SK-N-SH (cell line): Measurements from ENCODE around the gene TTC9C. TPM values are rescaled to one million over a fixed set of nuclear protein-coding genes. Genes with fewer than 3 reads are reported as not detected.

Source experiments
- CTCF ChIA-PET: fragments of 300-600, 350-600 bp; formaldehyde crosslinking; extraction: SDS; loops from one replicate; lab custom pipeline; 2021; lab: Yijun Ruan, JAX
- POLR2A ChIA-PET: fragments of 350-600 bp; sonication (Branson Sonifier 250); formaldehyde crosslinking; extraction: SDS; loops from one replicate; lab custom pipeline; 2020; ENCODE audit warnings: antibody characterized with exemption, inconsistent platforms; lab: Yijun Ruan, JAX
- DNase-seq: peaks from one replicate; pipeline ENCODE4 v3.0.0; 2012
- H2AFZ ChIP-seq: fragments of 200-600 bp; sonication (generic); 2 replicates; pipeline ENCODE4 v1.8.1; 2016; ENCODE audit warnings: antibody characterized with exemption, mild to moderate bottlenecking, low read depth
- H3F3A ChIP-seq: fragments of 200-600 bp; sonication (generic); replicated peaks from 2 replicates; pipeline ENCODE3; 2016; ENCODE audit warnings: antibody characterized with exemption, mild to moderate bottlenecking; ENCODE audit not compliant: insufficient read depth
- H3K27ac ChIP-seq, 2 experiments: fragments of 200-500 bp in 1 of 2; fragments of 200-600 bp in 1 of 2; sonication (Bioruptor generic) in 1 of 2; sonication (generic), shearing (Covaris generic) in 1 of 2; 2 replicates each; pipeline versions ENCODE4 v1.5.1 to v1.6.1; 2014 to 2016; ENCODE audit warnings: low read depth in 2 of 2, inconsistent platforms in 1 of 2, low read length in 1 of 2, mild to moderate bottlenecking in 1 of 2, mixed read lengths in 1 of 2
- H3K27me3 ChIP-seq: fragments of 200-600 bp; sonication (generic), shearing (Covaris generic); 2 replicates; pipeline ENCODE4 v1.6.1; 2016; ENCODE audit warnings: mixed run types; ENCODE audit not compliant: insufficient read depth
- H3K36me3 ChIP-seq, 2 experiments: fragments of 200-500 bp in 1 of 2; fragments of 200-600 bp in 1 of 2; sonication (Bioruptor generic) in 1 of 2; sonication (generic) in 1 of 2; replicated peaks in 1 of 2; 2 replicates each; pipeline versions ENCODE3 to v1.5.1; 2014 to 2016; ENCODE audit warnings: low read length in 1 of 2, mild to moderate bottlenecking in 1 of 2; ENCODE audit not compliant: insufficient read depth in 2 of 2, control insufficient read depth in 1 of 2
- H3K4me1 ChIP-seq, 2 experiments: fragments of 200-500 bp in 1 of 2; fragments of 200-600 bp in 1 of 2; sonication (Bioruptor generic) in 1 of 2; sonication (generic), shearing (Covaris generic) in 1 of 2; 2 replicates each; pipeline versions ENCODE4 v1.5.1 to v1.6.1; 2014 to 2016; ENCODE audit warnings: low read depth in 1 of 2, low read length in 1 of 2, mixed run types in 1 of 2; ENCODE audit not compliant: insufficient read depth in 2 of 2, control insufficient read depth in 1 of 2
- H3K4me2 ChIP-seq: fragments of 200-600 bp; sonication (generic), shearing (Covaris generic); 2 replicates; pipeline ENCODE4 v1.6.1; 2017; ENCODE audit warnings: mixed run types
- H3K4me3 ChIP-seq, 2 experiments: fragments of 200-500 bp in 1 of 2; fragments of 200-600 bp in 1 of 2; sonication (Bioruptor generic) in 1 of 2; sonication (generic), shearing (Covaris generic) in 1 of 2; 2 replicates each; pipeline versions ENCODE4 v1.5.1 to v1.8.1; 2014 to 2016; ENCODE audit warnings: low read depth in 2 of 2, inconsistent platforms in 1 of 2, low read length in 1 of 2, mild to moderate bottlenecking in 1 of 2, mixed read lengths in 1 of 2, moderate library complexity in 1 of 2
- H3K79me2 ChIP-seq: fragments of 200-600 bp; sonication (generic); 2 replicates; pipeline ENCODE4 v1.8.1; 2017; ENCODE audit warnings: mild to moderate bottlenecking; ENCODE audit not compliant: insufficient read depth
- H3K9ac ChIP-seq: fragments of 200-600 bp; sonication (generic); 2 replicates; pipeline ENCODE4 v1.6.1; 2017; ENCODE audit warnings: mixed run types
- H3K9me2 ChIP-seq: fragments of 200-600 bp; sonication (generic); 2 replicates; pipeline ENCODE4 v1.6.1; 2017; ENCODE audit warnings: mixed run types
- H3K9me3 ChIP-seq: fragments of 200-600 bp; sonication (generic); 2 replicates; pipeline ENCODE4 v1.6.1; 2017; ENCODE audit warnings: mixed run types, mild to moderate bottlenecking, moderate library complexity
- H4K20me1 ChIP-seq: fragments of 200-600 bp; sonication (generic); 2 replicates; pipeline ENCODE4 v1.6.1; 2017; ENCODE audit warnings: mild to moderate bottlenecking, mixed run types; ENCODE audit not compliant: insufficient read depth
- EP300 ChIP-seq, 2 experiments: IDR thresholded peaks; 2 replicates each; pipeline versions ENCODE4 v1.4.0 to v1.6.1; 2012; ENCODE audit warnings: borderline replicate concordance in 1 of 2, low read depth in 1 of 2, low read length in 1 of 2
- EZH2phosphoT487 ChIP-seq: fragments of 200-600 bp; sonication (generic); IDR thresholded peaks from 2 replicates; pipeline ENCODE4 v1.6.1; 2017; ENCODE audit warnings: low read depth, mixed run types, mild to moderate bottlenecking, antibody characterized with exemption, moderate library complexity, borderline replicate concordance
- FOSL2 ChIP-seq: IDR thresholded peaks from 2 replicates; pipeline ENCODE4 v1.4.0; 2012; ENCODE audit warnings: low read depth, mild to moderate bottlenecking, moderate library complexity, borderline replicate concordance
- FOXJ3 ChIP-seq: sonication (generic); formaldehyde crosslinking; IDR thresholded peaks from 2 replicates; pipeline ENCODE4 v1.5.1; 2020; ENCODE audit warnings: mild to moderate bottlenecking, missing genetic modification reagents
- FOXM1 ChIP-seq: IDR thresholded peaks from 2 replicates; pipeline ENCODE4 v1.4.0; 2012; ENCODE audit warnings: low read depth, mild to moderate bottlenecking
- GABPA ChIP-seq: IDR thresholded peaks from 2 replicates; pipeline ENCODE4 v1.4.0; 2012; ENCODE audit warnings: low read depth, mild to moderate bottlenecking
- JUND ChIP-seq: IDR thresholded peaks from 2 replicates; pipeline ENCODE4 v1.4.0; 2012
- MAX ChIP-seq: IDR thresholded peaks from 2 replicates; pipeline ENCODE4 v1.4.0; 2012; ENCODE audit warnings: low read depth
- MEF2A ChIP-seq: IDR thresholded peaks from 2 replicates; pipeline ENCODE4 v1.4.0; 2012; ENCODE audit warnings: low read depth, borderline replicate concordance
- MXI1 ChIP-seq: IDR thresholded peaks from 2 replicates; pipeline ENCODE4 v1.6.1; 2012; ENCODE audit warnings: mild to moderate bottlenecking, low read depth, low read length, improper control_type of control experiment
- NFIC ChIP-seq: IDR thresholded peaks from 2 replicates; pipeline ENCODE4 v1.4.0; 2012; ENCODE audit warnings: borderline replicate concordance
- NRF1 ChIP-seq: IDR thresholded peaks from 2 replicates; pipeline ENCODE4 v1.6.1; 2012; ENCODE audit warnings: low read depth, mild to moderate bottlenecking, low read length
- PBX3 ChIP-seq: IDR thresholded peaks from 2 replicates; pipeline ENCODE4; 2012
- POLR2AphosphoS5 ChIP-seq: IDR thresholded peaks from 2 replicates; pipeline ENCODE4 v1.6.1; 2012; ENCODE audit warnings: low read depth, low read length
- RAD21 ChIP-seq: IDR thresholded peaks from 2 replicates; pipeline ENCODE4 v1.6.1; 2012; ENCODE audit warnings: mild to moderate bottlenecking, low read length
- RCOR1 ChIP-seq: fragments of 150-350 bp; IDR thresholded peaks from 2 replicates; pipeline ENCODE4 v1.6.1; 2017; ENCODE audit warnings: antibody characterized with exemption, low read length
- RFX5 ChIP-seq: IDR thresholded peaks from 2 replicates; pipeline ENCODE4 v1.6.1; 2012; ENCODE audit warnings: mild to moderate bottlenecking, improper control_type of control experiment, low read length
- RXRA ChIP-seq: IDR thresholded peaks from 2 replicates; pipeline ENCODE4 v1.4.0; 2012; ENCODE audit warnings: low read depth, mild to moderate bottlenecking, borderline replicate concordance
- SIN3A ChIP-seq: IDR thresholded peaks from 2 replicates; pipeline ENCODE4 v1.6.1; 2012; ENCODE audit warnings: low read depth, mild to moderate bottlenecking, low read length, moderate library complexity, borderline replicate concordance
- SMC3 ChIP-seq: IDR thresholded peaks from 2 replicates; pipeline ENCODE4 v1.6.1; 2012; ENCODE audit warnings: low read depth, low read length, improper control_type of control experiment
- TAF1 ChIP-seq: IDR thresholded peaks from 2 replicates; pipeline ENCODE4 v1.6.1; 2012; ENCODE audit warnings: low read depth, mild to moderate bottlenecking, low read length, moderate library complexity, borderline replicate concordance
- TCF12 ChIP-seq: IDR thresholded peaks from 2 replicates; pipeline ENCODE4 v1.4.0; 2012
- TEAD4 ChIP-seq: IDR thresholded peaks from 2 replicates; pipeline ENCODE4 v1.4.0; 2012; ENCODE audit warnings: mild to moderate bottlenecking, borderline replicate concordance; ENCODE audit not compliant: insufficient read depth
- WGBS: methylation state at CpG from one replicate; pipeline ENCODE4 v1.1.6; 2017; ENCODE audit warnings: low lambda C conversion rate; 5-methylcytosine and 5-hydroxymethylcytosine counted together
- polyA plus RNA-seq, 3 experiments: library from polyadenylated mRNA; depleted of rRNA; stranded (reverse); fragments of >200 nt; gene quantifications; 2 replicates each; pipeline ENCODE4 v1.2.3, GENCODE V29; 2012
- TF ChIP-seq, protein P1 (sequence below): fragments of 150-350 bp; IDR thresholded peaks from 2 replicates; pipeline ENCODE4 v1.6.1; 2016; ENCODE audit warnings: mild to moderate bottlenecking, low read depth, low read length
- TF ChIP-seq, protein P2 (sequence below): IDR thresholded peaks from 2 replicates; pipeline ENCODE4 v1.6.1; 2012; ENCODE audit warnings: mild to moderate bottlenecking, low read depth, low read length, moderate library complexity
- TF ChIP-seq, protein P3 (sequence below): fragments of 150-350 bp; IDR thresholded peaks from 2 replicates; pipeline ENCODE4 v1.6.1; 2017; ENCODE audit warnings: antibody characterized with exemption, low read length, low read depth, borderline replicate concordance

The TTC9C gene
- polyA plus RNA-seq, 1 of the 3 experiments (the other 2 are of a cell fraction): 31.3 TPM

DNA sequence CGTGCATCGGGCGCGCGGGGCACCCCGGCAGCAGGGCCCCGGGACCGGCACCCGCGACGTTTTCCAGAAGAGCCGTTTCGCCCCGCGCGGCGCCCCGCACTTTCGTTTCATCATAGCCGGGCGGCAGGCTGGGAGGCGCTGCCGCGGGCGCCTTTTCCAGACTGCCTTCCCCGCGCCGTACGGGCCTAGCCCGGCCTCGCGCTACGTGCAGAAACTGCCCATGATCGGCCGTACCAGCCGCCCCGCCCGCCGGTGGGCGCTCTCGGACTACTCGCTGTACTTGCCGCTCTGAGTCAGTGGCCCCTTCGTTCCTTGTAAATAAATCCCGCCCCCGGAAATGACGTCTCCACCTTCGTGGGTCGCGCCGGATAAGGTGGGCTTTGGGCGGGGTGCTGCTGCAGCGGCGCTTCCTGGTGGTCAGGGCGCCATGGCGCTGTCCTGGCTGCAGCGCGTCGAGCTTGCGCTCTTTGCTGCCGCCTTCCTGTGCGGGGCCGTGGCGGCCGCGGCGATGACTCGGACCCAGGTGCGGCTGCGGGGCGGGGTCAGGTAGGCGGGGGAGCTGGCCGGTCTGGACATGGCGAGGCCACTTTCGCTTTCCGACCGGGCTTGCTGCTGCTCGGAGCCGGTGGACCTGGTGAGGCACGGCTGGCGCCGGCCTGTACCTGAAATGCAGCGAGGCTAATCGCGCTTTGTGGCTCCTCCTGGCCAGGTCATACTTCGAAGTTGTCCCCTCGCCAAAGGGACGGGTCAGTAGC is 58.9 kb downstream of the TTC9C start, which contains the start of gene TMEM179B:
TMEM179B (plus strand) TSS at position 398 of the 755 bp plus-strand sequence; CDS start at position 428, 30 bp downstream.
- peaks cover 55% of the 10 kb centered on the region for H3K79me2 ChIP-seq
- H3K27me3 ChIP-seq: no peaks in the 10 kb centered on the region
- H3K27ac ChIP-seq: peak within 1 kb of the TSS; percentile 65 to 89
- DNase-seq: peak; percentile 97
- H3K36me3 ChIP-seq: peaks cover 25 to 31% of the 10 kb centered on the region in 2 experiments
- H3K9ac ChIP-seq: peak within 1 kb of the TSS; percentile 74
- H3K4me2 ChIP-seq: peak within 1 kb of the TSS; percentile 83
- H3F3A ChIP-seq: peaks cover 37% of the 10 kb centered on the region
- 0% methylated on average over 30 of the region's 88 CpGs for WGBS
- ChIA-PET POLR2A (interaction anchor here (0.6 to 2.8 kb wide), 16 partner anchors 12 to 196 kb away, joined by 3 to 35 read pairs (median 5); partner anchors contain the start of genes HNRNPUL2, SLC3A2, TAF6L and TUT1), CTCF (interaction anchor here (0.6 to 6.6 kb wide), 56 partner anchors 9 to 392 kb away, joined by 3 to 130 read pairs (median 5); partner anchors contain the start of genes B3GAT3, HNRNPUL2, NXF1 and SLC3A2)
- H3K9me2 ChIP-seq: no peaks in the 10 kb centered on the region
- no peaks in the 10 kb centered on the region for H3K9me3 ChIP-seq
- peak within 1 kb of the TSS; percentile 76 to 87 for H3K4me3 ChIP-seq
- no peaks in the 10 kb centered on the region for H4K20me1 ChIP-seq
- H2AFZ ChIP-seq: no peak within 1 kb of the TSS; the same call in 1 of the 2 replicates
- H3K4me1 ChIP-seq: peaks cover 6 to 26% of the 10 kb centered on the region in 2 experiments
- no peak for TF ChIP-seq TCF12
- peak; percentile 96 for TF ChIP-seq POLR2AphosphoS5
- TF ChIP-seq MEF2A: no peak
- peak; percentile 68 for TF ChIP-seq MAX
- no peak for TF ChIP-seq EZH2phosphoT487
- no peak for TF ChIP-seq JUND
- peak; percentile 27; the same call in 1 of the 2 replicates for TF ChIP-seq RAD21
- TF ChIP-seq GABPA: peak; percentile 92
- TF ChIP-seq NRF1: no peak
- peak; percentile 92 for TF ChIP-seq TAF1
- no peak; the same call in 1 of the 2 replicates for TF ChIP-seq SMC3
- peak; percentile 76 for TF ChIP-seq MXI1
- no peak for TF ChIP-seq FOXM1
- no peak for TF ChIP-seq NFIC
- 0 out of 2 replicates have a peak, but pooled peaks have one; percentile 58 for TF ChIP-seq RCOR1
- TF ChIP-seq FOXJ3 (CRISPR knock-in tag): peak; percentile 72; the same call in 1 of the 2 replicates
- TF ChIP-seq TEAD4: no peak
- peak in 1 of 2 experiments; percentile 15; a peak in 1 of 4 replicates for TF ChIP-seq EP300 (IDR thresholded peaks at IDR 0.05; ENCODE audit: borderline replicate concordance in 1 of 2, low read depth in 1 of 2, low read length in 1 of 2)
- TF ChIP-seq, protein P1, sequence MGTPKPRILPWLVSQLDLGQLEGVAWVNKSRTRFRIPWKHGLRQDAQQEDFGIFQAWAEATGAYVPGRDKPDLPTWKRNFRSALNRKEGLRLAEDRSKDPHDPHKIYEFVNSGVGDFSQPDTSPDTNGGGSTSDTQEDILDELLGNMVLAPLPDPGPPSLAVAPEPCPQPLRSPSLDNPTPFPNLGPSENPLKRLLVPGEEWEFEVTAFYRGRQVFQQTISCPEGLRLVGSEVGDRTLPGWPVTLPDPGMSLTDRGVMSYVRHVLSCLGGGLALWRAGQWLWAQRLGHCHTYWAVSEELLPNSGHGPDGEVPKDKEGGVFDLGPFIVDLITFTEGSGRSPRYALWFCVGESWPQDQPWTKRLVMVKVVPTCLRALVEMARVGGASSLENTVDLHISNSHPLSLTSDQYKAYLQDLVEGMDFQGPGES: no peak
- peak; percentile 91; the same call in 1 of the 2 replicates for TF ChIP-seq SIN3A
- TF ChIP-seq, protein P2, sequence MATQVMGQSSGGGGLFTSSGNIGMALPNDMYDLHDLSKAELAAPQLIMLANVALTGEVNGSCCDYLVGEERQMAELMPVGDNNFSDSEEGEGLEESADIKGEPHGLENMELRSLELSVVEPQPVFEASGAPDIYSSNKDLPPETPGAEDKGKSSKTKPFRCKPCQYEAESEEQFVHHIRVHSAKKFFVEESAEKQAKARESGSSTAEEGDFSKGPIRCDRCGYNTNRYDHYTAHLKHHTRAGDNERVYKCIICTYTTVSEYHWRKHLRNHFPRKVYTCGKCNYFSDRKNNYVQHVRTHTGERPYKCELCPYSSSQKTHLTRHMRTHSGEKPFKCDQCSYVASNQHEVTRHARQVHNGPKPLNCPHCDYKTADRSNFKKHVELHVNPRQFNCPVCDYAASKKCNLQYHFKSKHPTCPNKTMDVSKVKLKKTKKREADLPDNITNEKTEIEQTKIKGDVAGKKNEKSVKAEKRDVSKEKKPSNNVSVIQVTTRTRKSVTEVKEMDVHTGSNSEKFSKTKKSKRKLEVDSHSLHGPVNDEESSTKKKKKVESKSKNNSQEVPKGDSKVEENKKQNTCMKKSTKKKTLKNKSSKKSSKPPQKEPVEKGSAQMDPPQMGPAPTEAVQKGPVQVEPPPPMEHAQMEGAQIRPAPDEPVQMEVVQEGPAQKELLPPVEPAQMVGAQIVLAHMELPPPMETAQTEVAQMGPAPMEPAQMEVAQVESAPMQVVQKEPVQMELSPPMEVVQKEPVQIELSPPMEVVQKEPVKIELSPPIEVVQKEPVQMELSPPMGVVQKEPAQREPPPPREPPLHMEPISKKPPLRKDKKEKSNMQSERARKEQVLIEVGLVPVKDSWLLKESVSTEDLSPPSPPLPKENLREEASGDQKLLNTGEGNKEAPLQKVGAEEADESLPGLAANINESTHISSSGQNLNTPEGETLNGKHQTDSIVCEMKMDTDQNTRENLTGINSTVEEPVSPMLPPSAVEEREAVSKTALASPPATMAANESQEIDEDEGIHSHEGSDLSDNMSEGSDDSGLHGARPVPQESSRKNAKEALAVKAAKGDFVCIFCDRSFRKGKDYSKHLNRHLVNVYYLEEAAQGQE: peak; percentile 44; the same call in 1 of the 2 replicates
- TF ChIP-seq, protein P3, sequence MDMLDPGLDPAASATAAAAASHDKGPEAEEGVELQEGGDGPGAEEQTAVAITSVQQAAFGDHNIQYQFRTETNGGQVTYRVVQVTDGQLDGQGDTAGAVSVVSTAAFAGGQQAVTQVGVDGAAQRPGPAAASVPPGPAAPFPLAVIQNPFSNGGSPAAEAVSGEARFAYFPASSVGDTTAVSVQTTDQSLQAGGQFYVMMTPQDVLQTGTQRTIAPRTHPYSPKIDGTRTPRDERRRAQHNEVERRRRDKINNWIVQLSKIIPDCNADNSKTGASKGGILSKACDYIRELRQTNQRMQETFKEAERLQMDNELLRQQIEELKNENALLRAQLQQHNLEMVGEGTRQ: no peak
- TF ChIP-seq RFX5: no peak
- TF ChIP-seq PBX3: peak; percentile 59
- peak; percentile 65; the same call in 1 of the 2 replicates for TF ChIP-seq FOSL2
- no peak for TF ChIP-seq RXRA
